ENCODE measurements around the gene FRAS1.
"Not testable (repeated sequence)": the region's sequence is repeated elsewhere in the genome, so short reads cannot be mapped to it uniquely, and the experiment has no call there.

The FRAS1 gene

DNA sequence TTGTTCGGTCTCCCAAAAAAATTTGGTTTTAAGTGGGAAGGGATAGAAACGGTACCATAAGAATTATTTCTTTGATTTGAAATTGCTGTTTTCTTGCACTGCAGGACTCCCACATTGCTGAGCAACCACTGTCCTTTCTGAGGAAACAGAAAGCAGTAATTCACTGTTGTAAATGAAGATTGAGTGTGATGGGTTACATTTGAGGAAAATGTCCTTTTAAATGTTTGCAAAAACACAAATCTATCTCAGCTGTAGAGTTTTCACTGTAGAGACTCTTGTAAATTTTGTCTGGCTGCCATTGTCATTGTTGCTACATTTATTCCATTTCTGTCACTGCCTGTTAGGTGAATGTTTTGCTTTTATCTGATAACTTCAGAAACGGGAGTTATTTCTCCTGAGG is 105.2 kb downstream of the FRAS1 start:
- in situ Hi-C loops (cut with HindIII; ENCODE audit: low sequenced_read_pairs), result no loop called here

DNA sequence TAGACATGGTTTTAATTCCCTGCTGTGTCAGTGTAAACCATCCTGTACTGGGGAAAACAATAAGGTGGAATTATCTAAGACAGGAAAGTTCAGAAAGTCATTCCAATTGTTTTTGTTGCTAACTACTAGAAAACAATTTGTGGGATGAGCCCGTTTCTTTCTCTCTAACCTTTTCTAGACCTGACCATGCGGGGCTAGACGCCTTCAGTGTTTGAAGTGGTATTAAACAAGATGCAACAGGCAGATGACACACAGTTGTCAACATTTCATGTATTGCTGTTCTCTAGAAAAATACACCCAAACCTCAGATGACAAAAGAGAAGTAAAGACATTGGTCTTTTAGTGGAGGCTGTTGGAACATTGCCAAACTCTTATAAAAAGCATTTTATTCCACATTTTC is 105.7 kb downstream of the FRAS1 start:
- in situ Hi-C loops (cut with HindIII; ENCODE audit: low sequenced_read_pairs), result no loop called here

DNA sequence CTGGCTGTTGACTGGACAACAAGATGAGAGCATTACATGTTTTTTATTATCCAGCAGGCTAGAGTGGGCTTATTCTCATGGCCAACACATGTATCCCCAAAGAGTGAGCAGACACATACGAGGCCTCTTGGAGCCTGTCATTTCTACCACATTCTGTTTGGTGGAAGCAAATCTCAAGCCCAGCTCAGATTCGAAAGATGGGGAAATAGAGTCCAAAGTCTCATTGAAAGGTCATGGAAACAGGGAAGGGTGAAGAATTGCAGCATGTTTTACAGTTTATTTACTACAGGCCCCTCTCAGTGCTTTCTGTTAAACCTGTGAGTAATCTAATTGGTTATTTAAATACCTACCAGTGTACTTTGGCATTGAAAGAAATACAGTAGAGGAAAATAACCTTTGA is 108.6 kb downstream of the FRAS1 start:
- in situ Hi-C loops (cut with HindIII; ENCODE audit: low sequenced_read_pairs), result no loop called here

- in situ Hi-C loops (cut with HindIII; ENCODE audit: low sequenced_read_pairs), result no loop called here
These were observed 109.5 kb downstream of the FRAS1 start for GRCh38 chr4:78166622-78167021.

GRCh38 chr4:78167510-78167909 is 110.4 kb downstream of the FRAS1 start:
- in situ Hi-C loops (cut with HindIII; ENCODE audit: low sequenced_read_pairs), result no loop called here

GRCh38 chr4:78168029-78168428 is 110.9 kb downstream of the FRAS1 start:
- in situ Hi-C loops (cut with HindIII; ENCODE audit: low sequenced_read_pairs), result no loop called here

- in situ Hi-C loops (cut with HindIII; ENCODE audit: low sequenced_read_pairs), result no loop called here
These were observed 112.6 kb downstream of the FRAS1 start for GRCh38 chr4:78169728-78170127.

- in situ Hi-C loops (cut with HindIII; ENCODE audit: low sequenced_read_pairs), result no loop called here
These were observed 114.4 kb downstream of the FRAS1 start for GRCh38 chr4:78171482-78171881.

DNA sequence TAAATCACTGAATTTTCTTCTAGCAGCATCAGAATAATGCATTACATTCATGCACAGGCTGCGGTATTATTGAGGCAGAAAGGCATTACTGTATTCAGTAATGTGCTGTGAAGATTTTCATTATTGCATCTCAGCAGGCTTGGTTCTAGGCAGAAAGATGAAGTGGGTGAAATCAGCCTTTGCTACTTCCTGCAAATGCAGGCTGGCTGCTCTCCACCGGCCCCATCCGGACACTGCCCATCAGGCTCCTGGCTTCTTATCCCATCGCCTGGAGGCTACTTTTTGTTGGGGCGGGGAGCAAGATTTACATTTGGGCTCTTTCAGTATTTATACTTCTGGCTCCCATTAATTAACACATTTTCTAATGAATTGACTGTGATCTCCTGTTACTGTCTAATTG is 117.8 kb downstream of the FRAS1 start:
- in situ Hi-C loops (cut with HindIII; ENCODE audit: low sequenced_read_pairs), result no loop called here

DNA sequence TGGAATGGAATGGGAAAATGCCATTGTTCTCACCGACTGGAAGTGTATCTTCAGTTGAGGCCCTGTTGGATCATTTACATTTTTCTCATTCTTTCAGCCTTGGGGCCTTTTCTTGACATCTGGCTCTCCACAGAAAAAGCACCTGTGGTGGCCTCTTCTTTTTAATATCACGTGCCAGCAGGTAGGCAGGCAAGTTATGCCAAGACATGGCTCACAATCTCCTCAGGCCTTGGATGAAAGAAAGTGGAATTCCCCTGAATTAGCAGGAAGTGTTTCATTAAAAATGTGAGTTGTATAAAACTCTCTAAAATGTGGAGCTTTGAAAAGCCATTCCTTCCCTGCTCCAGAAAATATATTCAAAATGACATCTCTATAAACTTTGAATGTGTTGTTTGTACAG is 122.1 kb downstream of the FRAS1 start:
- in situ Hi-C loops (cut with HindIII; ENCODE audit: low sequenced_read_pairs), result no loop called here

GRCh38 chr4:78181681-78182234 is 124.6 kb downstream of the FRAS1 start:
- in situ Hi-C loops (cut with HindIII; ENCODE audit: low sequenced_read_pairs), result not testable (repeated sequence)

- in situ Hi-C loops (cut with HindIII; ENCODE audit: low sequenced_read_pairs), result no loop called here
These were observed 127.5 kb downstream of the FRAS1 start for GRCh38 chr4:78184584-78184983.

DNA sequence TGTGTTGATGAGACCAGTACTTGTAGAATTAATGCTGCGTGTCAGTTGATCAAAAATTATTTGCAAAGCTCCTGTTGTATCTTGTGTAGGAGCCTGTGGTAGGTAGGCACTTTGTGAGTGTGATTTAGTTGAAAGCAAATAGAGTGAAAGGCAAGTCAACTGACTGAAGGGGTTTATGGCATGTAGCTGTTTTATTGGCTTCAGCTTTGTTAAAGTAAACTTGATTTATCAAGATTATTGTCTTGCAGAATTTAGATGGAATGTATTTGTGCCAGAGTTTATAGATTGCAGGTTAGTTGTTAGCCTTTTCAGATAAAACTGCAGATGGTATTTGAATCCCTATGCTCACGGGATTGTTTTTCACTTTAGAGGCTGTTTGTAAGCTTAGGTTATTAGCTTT is 128.0 kb downstream of the FRAS1 start:
- in situ Hi-C loops (cut with HindIII; ENCODE audit: low sequenced_read_pairs), result no loop called here

DNA sequence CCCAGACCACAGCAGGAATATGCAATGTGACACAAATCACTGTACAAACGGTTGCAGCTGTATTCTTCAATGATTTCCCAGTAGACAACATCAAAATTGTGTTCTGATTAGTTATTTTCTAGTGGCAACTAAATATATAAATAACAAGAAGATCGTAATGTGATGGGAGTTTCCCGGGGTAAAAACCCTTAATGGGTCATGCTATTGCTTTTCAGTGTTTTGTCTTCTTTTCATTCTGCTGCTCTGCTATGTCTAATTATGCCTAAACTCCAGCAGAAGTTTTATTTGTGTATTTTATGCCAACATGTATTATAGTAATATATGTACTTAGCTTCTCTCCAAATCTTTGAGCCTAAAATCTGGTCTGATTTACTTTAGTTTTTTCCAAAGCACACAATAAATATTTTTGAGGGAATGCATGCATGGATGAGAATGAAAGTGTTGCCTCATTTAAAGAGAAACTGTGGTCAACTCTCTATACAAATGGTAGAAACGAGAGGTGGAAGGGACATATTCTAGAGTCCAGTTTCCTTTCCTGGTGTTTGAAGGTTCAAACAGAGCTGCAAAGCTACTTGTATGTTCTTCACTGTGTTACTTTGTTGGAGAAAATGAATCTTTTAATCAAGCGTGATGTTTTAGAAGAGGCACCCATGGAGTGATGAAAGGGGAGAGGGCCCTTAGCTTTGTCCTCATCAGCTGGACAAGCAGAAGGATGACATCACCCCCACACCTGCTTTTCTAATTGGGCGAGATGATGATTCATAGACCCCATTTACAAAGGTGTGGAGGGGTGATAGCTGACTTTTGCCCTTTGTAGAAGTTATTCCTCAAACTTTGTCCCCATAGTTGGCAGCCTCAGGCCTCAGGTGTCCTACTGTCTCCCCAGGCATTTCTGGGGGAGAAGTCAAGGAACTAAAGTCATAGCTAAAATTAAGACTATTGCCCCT is 129.7 kb downstream of the FRAS1 start:
- in situ Hi-C loops (cut with HindIII; ENCODE audit: low sequenced_read_pairs), result no loop called here

DNA sequence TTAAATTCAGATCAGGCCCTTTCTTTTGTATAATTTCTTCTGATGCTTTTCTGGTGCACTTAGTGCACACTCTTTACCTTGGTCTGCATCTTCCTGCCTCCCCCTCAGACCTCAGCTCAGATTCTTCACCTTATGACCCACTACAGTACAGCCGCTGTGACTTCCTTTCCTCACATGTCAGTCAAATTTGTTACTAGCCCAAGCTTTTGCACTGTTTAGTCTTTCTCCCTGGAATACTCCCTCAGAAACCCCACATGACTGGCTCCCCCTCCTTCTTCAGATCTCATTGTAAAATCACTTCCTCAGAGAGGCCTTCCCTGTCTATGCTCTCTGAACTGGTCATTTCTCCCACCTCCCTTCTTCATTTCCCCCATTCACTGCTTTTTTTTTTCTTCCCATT is 132.9 kb downstream of the FRAS1 start:
- in situ Hi-C loops (cut with HindIII; ENCODE audit: low sequenced_read_pairs), result no loop called here

DNA sequence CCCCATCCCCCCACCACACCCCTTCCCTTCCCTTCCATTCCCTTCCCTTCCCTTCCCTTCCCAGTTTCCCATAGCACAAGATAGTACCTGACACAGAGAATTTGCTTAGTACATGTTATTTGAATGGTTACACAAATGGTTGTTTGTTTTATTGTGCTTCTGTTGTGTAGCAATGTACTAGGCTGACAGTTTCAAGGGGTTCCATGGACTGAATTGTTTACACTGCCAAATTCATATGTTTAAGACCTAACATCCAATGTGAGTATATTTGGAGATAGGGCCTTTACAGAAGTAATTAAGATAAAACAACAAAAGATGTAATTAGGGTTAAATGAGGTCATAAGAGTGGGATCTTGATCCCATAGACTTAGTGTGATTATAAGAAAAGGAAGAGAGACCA is 133.5 kb downstream of the FRAS1 start:
- in situ Hi-C loops (cut with HindIII; ENCODE audit: low sequenced_read_pairs), result no loop called here

- in situ Hi-C loops (cut with HindIII; ENCODE audit: low sequenced_read_pairs), result no loop called here
These were observed 140.8 kb downstream of the FRAS1 start for GRCh38 chr4:78197947-78198346.

- in situ Hi-C loops (cut with HindIII; ENCODE audit: low sequenced_read_pairs), result no loop called here
These were observed 142.9 kb downstream of the FRAS1 start for GRCh38 chr4:78199984-78200383.

DNA sequence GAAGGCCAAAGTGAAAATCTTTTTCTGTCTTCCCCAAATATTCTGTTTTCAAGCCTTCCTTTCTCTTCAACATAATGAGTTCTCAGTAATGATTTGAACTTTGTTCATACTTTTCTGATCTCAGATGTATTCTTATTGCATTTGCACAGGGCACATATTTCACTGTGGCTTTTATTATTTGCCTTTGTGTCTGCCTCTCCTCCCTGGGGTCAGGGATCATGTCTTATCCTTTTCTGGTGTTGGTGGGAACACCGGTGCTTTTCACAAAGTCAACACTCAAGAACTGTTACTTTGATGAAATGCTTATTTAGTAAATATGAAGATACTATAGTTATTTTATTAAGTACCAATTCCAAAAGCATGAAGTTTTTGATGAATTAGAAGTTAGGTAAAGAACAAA is 143.8 kb downstream of the FRAS1 start:
- in situ Hi-C loops (cut with HindIII; ENCODE audit: low sequenced_read_pairs), result no loop called here

GRCh38 chr4:78204176-78204575 is 147.1 kb downstream of the FRAS1 start:
- in situ Hi-C loops (cut with HindIII; ENCODE audit: low sequenced_read_pairs), result no loop called here

GRCh38 chr4:78205591-78205990 is 148.5 kb downstream of the FRAS1 start:
- in situ Hi-C loops (cut with HindIII; ENCODE audit: low sequenced_read_pairs), result no loop called here

- in situ Hi-C loops (cut with HindIII; ENCODE audit: low sequenced_read_pairs), result no loop called here
These were observed 150.4 kb downstream of the FRAS1 start for GRCh38 chr4:78207541-78207940.

Measured in DLD1 (cell line).